RKO (cell line): ENCODE data around the gene ZNF423.

Experiments used
- DNase-seq: peaks from one replicate; pipeline ENCODE4 v3.0.0-alpha.2; 2016; ENCODE audit warnings: low spot score

Gene ZNF423

GRCh38 chr16:49663081-49664065 is 192.5 kb downstream of the ZNF423 start:
- DNase-seq = no peak

DNA sequence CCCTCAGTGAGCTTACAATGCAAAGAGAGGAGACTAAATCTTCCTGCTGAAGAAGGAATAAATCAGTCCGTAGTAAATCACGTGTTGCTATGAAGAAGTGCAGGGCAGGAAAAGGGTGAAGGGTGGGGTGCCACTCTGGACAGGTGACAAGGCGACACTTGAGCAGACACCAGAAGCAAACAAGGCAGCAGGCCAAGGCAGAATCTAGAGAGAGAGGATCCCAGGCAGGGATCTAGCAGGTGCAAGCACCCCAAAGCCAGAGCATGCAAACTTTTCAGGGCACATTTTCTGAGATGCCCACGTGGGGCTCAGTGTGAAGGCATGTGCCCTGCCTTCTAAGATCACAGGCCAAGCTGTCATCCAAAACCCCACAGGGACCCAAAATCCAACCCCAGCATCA is 193.3 kb downstream of the ZNF423 start:
- DNase-seq = no peak

GRCh38 chr16:49661465-49662187 is 194.3 kb downstream of the ZNF423 start:
- no peak for DNase-seq

DNA sequence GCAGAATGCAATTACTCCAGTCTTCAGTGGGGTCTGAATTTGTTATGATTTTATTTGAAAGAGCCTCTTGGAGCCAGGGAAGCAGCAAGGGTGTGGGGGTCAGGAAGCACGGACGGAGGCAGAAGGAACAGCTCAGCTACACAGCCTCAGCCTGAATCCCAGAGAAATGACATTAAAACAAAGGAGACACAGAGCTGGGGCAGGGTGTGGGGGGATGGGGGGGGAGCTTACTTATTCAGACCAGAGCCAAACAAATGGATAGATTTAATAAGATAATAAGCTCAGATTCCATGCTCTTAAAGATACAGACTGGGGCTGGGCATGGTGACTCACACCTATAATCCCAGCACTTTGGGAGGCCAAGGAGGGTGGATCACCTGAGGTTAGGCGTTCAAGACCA is 195.3 kb downstream of the ZNF423 start:
- no peak for DNase-seq

GRCh38 chr16:49659356-49659755 is 196.6 kb downstream of the ZNF423 start:
- DNase-seq = no peak

DNA sequence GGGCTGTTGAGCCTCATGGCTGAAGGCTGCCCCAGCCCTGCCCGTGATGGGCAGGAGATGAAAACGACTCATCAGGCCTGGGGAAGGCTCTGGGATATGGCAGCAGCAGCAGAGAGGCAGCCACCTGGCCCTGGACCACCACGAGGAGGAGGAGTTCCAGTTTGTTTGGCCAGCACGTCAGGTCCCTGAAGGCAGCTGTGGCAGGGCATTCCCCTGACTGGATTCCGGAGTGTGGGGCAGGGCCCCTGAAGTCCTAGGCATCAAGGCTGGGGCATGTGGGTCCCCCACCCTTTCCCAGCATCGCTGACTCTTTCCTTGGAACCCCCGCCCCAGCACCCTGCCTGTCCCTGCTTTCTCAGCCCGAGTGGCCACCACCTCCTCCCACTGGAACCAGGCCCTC is 197.4 kb downstream of the ZNF423 start:
- no peak for DNase-seq

DNA sequence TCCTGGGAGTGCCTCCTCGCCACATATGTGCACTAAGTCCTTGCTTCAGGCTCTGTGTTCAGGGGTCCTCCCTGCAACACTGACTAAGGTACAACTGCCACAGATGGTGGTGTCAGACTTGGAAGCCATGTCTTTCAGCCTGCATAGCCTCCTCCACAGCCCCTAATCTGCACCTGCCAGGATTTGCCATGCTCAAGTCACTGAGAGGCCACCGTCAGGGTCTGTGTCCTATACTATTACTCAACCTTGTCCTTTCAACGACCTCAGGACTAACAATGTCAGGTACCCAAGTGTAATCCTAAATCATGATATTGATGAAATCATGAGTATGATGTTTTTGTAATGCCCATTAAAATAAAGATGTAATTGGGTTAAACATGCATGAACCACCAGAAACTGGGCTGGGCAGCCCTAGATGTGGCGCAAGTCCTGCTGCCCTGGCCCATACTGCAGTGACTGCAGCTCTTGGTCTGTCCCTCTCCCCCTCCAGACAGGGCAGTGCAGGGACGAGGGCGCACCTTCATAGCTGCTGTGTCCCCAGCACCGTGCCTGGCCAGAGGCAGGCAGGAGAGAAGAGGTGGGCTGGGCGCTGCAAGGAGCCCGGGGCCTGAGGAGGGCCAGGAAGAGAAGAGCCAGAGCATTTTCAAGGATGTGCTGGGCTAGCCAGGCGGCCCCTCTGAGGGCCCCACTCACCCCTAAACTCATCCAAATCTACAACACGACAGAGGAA is 198.0 kb downstream of the ZNF423 start:
- DNase-seq = no peak

DNA sequence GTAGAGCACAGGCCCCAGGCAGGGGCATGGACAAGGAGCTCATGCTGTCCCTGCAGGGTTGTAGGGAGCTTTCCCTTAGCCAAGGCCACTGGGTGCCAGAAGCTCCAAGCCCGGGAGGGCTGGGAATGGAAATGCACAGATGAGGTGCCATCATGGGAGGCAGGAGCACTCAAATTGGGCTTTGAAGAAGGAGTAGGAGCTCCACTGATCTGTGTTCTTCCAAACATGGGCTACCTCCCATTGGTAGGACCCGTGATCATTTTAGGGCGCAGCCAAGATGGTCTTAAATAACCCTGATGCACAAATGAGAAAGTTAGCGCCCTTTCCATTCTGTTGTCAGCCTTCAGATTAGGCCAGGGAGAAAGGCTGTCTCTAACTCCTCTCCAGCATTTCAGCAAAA is 201.5 kb downstream of the ZNF423 start:
- no peak for DNase-seq

GRCh38 chr16:49653577-49653976 is 202.3 kb downstream of the ZNF423 start:
- no peak for DNase-seq

DNA sequence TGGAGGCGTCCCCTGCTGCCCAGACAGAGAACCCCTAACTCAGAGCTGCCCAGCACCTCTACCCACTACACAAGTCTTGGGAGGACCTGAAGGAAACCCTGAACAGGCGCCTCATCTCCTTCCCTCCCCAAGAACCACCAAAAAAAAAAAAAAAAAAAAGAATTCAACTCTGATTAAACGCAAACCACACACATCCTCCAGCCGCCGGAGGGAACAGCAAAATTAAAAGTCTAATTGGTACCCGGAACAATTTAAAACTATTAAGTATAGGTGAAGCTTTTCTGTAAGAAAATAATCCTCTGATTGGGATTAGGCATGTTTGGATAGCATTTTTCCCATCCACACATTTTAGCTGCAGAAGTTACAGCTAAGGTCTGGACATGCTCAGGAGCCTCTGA is 202.7 kb downstream of the ZNF423 start:
- no peak for DNase-seq

DNA sequence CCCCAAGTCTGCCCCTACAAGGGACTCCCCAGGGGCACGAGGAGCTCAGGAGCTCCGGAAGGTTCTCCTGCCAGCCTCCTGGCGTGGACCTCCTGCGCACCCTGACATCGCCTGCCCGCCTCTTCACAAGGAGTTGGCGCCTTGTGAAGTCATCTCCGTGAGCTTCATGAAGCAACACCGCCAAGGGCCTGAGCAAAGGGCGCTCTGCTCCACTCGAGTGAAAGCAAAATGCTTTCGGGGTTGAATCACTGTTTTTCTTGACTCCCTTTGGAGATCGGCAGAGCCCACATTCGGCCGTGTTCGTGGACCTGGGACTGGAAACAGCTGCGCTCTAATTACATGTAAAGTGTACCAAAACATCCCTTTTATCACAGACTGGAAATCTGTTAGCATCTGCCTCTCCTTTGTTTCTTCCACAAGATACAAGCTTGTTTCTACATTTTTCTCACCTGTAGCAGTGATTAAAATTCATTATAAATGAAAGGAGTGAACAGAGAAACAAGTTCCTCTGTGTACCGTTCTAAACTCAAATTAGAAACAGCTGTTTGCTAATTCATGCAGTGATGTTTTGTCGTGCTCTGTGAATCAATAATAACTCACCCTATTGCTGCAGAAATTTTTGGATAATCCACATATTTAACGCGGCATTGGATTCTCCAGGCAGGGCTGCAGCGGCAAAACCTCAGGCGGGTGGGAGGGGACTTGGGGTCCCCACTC is 203.3 kb downstream of the ZNF423 start:
- DNase-seq = no peak

- DNase-seq = no peak
Observed at GRCh38 chr16:49651996-49652395, 203.9 kb downstream of the ZNF423 start.

GRCh38 chr16:49651226-49651625 is 204.7 kb downstream of the ZNF423 start:
- DNase-seq = no peak

DNA sequence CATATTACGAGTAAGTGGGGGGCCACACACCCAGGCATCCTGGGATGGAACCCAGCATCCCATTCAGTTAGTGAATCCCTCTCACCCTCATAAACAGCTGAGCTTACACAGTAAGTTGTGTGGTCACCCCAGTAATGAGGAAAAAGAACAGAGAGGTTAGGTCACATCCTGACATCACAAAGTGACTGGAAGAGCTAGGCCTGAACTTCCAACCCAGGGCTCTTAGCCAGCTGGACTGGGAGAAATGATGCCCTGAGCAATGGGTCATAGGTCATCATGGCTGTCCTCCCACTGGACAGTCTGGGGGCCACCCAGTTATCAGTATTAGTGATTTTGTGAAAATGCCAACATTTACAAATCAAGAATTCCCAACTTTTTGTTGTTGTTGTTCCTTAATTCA is 205.3 kb downstream of the ZNF423 start:
- DNase-seq = no peak

DNA sequence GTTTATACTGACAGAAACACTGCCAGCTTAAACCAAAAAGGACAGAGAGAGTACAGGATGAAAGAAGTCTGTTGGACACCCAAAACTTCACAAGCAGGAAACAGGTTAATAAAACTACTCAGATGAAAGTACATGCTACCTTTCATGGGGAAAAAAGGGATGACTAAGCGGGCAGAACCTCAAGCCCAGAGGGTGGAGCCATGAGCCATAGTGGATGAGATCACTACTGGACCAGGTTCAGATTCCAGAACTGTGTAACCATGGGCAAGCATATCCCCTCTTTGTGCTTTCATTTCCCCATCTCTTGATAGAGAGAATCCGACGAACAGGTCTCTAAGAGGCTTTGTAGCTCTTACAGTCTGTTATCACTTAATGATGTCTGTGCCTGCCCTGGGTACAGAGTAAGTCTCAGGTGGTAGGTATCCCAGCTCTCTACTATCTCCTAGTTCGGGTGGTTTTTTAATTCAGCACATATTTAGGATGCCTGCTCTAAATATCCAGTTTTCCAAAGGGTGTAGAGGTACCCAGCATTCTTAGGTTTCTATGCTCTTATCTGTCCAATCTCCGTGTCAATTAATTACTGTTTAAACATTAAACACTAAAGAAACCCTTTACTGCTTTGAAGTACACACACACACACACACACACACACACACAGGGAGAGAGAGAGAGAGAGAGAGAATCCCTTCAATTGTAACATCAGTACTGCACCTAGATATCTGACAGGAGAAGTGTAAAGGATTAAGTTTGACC is 206.7 kb downstream of the ZNF423 start:
- no peak for DNase-seq

DNA sequence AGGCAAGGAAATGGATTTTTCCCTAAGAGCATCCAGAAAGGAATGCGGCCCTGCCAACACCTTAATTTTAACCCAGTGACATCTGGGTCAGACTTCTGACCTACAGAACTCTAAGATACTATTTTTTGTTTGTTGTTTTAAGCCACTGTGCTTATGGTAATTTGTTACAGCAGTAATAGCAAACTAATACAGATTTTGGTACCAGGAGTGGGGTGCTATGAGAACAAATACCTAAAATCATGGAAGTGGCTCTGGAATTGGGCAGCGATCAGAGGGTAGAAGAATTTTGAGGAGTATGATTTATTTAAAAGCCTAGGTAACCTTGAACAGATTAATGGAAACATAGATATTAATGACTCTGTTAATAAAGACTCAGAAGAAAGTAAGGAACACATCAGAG is 208.2 kb downstream of the ZNF423 start:
- no peak for DNase-seq

DNA sequence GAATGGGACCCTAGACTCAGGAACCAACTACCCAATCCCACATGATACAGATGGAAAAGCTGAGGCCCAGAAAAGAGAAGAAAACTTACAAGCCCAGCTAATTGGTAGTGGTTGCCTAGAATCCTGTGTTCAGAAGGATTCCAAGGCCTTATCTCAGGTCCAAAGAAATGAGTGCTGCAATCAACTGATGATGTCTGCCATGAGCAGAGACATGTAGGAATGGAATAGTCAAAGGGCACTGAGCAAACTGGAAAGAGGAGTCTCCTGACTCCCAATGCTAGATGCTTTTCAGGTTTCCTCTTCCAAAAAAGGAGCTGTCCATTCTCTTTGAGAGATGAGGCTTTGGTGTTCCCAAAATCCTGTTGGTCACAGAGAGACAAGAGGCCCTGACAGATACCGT is 210.6 kb downstream of the ZNF423 start:
- no peak for DNase-seq

DNA sequence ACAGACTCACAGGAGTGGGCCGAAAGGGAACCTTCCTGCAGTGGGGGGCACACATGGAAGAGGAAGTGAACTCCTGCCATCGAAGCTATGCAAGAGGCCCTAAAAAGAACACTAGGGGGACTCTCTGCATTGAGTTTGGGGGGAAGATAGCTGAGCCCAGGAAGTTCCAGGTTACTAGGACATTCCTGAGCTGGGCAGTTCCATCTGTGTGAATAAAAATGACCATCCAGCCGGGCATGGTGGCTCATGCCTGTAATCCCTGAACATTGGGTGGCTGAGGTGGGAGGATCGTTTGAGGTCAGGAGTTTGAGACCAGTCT is 211.8 kb downstream of the ZNF423 start:
- DNase-seq = no peak

DNA sequence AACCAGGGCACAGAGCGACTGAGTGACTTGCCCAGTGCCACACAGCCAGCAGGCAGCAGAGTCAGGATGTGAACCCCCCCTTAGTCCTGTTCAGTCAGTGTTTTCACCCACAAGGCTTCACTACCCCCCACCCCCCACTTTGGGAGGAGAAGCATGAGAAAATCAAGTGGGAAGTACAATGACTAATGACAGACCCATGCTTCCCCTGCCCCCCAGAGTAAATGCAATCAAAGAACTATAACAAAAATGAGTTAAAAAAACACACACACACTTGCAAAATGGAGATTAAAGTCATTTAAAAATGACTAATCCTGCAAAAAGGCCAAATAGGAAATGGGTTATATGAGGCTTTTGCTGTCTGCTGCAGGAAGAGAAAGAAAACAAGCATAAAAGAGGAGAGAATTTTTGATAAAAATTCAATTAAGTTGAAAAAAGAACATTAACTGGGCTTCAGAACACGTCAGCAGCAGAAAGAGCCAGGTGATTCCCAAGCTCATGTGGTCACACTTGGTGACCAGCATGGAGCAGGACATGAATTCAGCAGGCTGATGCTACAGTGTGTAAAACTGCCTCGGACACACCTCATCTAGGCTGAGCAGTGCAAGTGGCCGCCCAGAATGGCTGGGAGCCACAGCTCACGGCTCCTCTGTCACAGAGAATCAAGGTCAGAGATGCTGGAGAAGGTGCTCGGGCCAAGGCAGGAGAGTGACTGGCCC is 212.3 kb downstream of the ZNF423 start:
- no peak for DNase-seq

DNA sequence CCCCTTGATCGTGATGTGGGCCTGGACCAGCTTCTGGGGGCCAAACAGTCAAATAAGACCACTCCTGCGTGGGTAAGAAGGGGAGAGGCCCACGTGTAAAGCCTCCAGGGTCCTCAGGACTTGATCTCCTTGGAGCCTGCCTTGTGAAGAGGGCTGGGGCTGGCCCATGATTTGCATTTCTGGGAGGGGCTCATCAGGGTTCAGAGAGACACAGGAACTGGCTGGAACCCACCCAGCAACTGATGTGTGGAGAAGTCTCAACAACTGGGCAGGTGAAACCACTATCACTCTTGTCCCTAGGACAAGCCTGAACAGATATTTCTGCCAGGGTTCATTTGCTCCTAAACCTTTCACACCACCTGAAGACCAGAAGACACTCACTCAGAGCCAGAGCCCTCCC is 214.7 kb downstream of the ZNF423 start:
- no peak for DNase-seq

GRCh38 chr16:49640581-49640980 is 215.3 kb downstream of the ZNF423 start:
- no peak for DNase-seq
